ENCODE data around the gene AMER2.

- TF ChIP-seq CTCF (IDR thresholded peaks at IDR 0.05; ENCODE audit: low read depth, low read length) (peak; percentile 14; the same call in 1 of the 2 replicates), EZH2phosphoT487 (IDR thresholded peaks at IDR 0.05; ENCODE audit: low read depth) (no peak)
These were observed 59.3 kb downstream of the AMER2 start for GRCh38 chr13:25112695-25113255.
